HEK293T (cell line): ENCODE data around the gene GPATCH4.

Source experiments
- CTCF ChIA-PET: fragments of 350-600 bp; formaldehyde crosslinking; extraction: SDS; loops from one replicate; lab custom pipeline; 2021; ENCODE audit warnings: antibody characterized with exemption, inconsistent platforms; lab: Yijun Ruan, JAX
- POLR2A ChIA-PET: fragments of 350-600 bp; formaldehyde crosslinking; extraction: SDS; loops from one replicate; lab custom pipeline; 2020; ENCODE audit warnings: antibody characterized with exemption, inconsistent platforms; lab: Yijun Ruan, JAX
- DNase-seq: peaks from one replicate; pipeline ENCODE4 v3.0.0; 2012; ENCODE audit warnings: mixed read lengths; ENCODE audit errors: extremely low spot score
- ARNT ChIP-seq: fragments of 450-650 bp; IDR thresholded peaks from 2 replicates; pipeline ENCODE4 v1.6.1; 2017; ENCODE audit warnings: mild to moderate bottlenecking
- BHLHE40 ChIP-seq: fragments of 450-650 bp; IDR thresholded peaks from 2 replicates; pipeline ENCODE4 v1.6.1; 2016; ENCODE audit warnings: mild to moderate bottlenecking, moderate library complexity, borderline replicate concordance
- CTBP1 ChIP-seq: fragments of 450-650 bp; IDR thresholded peaks from 2 replicates; pipeline ENCODE4 v1.6.1; 2016; ENCODE audit warnings: borderline replicate concordance
- ELF4 ChIP-seq: fragments of 450-650 bp; IDR thresholded peaks from 2 replicates; pipeline ENCODE4 v1.6.1; 2017; ENCODE audit warnings: antibody characterized with exemption
- FOXA1 ChIP-seq: fragments of 450-650 bp; IDR thresholded peaks from 2 replicates; pipeline ENCODE4 v1.6.1; 2016; ENCODE audit warnings: mild to moderate bottlenecking
- FOXK2 ChIP-seq: fragments of 450-650 bp; IDR thresholded peaks from 2 replicates; pipeline ENCODE4 v1.6.1; 2016; ENCODE audit warnings: mild to moderate bottlenecking
- FOXM1 ChIP-seq: fragments of 450-650 bp; IDR thresholded peaks from 2 replicates; pipeline ENCODE4 v1.6.1; 2017; ENCODE audit warnings: mild to moderate bottlenecking, borderline replicate concordance
- HDGF ChIP-seq: fragments of 450-650 bp; IDR thresholded peaks from 2 replicates; pipeline ENCODE4 v1.6.1; 2017; ENCODE audit warnings: antibody characterized with exemption, borderline replicate concordance
- L3MBTL2 ChIP-seq: fragments of 450-650 bp; conservative IDR thresholded peaks from 2 replicates; pipeline ENCODE4 v1.6.1; 2016; ENCODE audit warnings: mild to moderate bottlenecking
- LEF1 ChIP-seq: fragments of 450-650 bp; IDR thresholded peaks from 2 replicates; pipeline ENCODE4 v1.6.1; 2017; ENCODE audit warnings: mild to moderate bottlenecking, borderline replicate concordance
- NFRKB ChIP-seq: fragments of 450-650 bp; IDR thresholded peaks from 2 replicates; pipeline ENCODE4 v1.6.1; 2016; ENCODE audit warnings: mild to moderate bottlenecking, moderate library complexity
- SP1 ChIP-seq: fragments of 450-650 bp; IDR thresholded peaks from 2 replicates; pipeline ENCODE4 v1.6.1; 2017
- SUZ12 ChIP-seq: fragments of 450-650 bp; IDR thresholded peaks from 2 replicates; pipeline ENCODE4 v1.6.1; 2016; ENCODE audit warnings: mild to moderate bottlenecking
- TARDBP ChIP-seq: fragments of 450-650 bp; IDR thresholded peaks from 2 replicates; pipeline ENCODE4 v1.6.1; 2016
- ZNF384 ChIP-seq: fragments of 450-650 bp; IDR thresholded peaks from 2 replicates; pipeline ENCODE4 v1.6.1; 2016
- TF ChIP-seq, protein P1 (sequence below): fragments of 450-650 bp; IDR thresholded peaks from 2 replicates; pipeline ENCODE4 v1.6.1; 2016

Gene GPATCH4

DNA sequence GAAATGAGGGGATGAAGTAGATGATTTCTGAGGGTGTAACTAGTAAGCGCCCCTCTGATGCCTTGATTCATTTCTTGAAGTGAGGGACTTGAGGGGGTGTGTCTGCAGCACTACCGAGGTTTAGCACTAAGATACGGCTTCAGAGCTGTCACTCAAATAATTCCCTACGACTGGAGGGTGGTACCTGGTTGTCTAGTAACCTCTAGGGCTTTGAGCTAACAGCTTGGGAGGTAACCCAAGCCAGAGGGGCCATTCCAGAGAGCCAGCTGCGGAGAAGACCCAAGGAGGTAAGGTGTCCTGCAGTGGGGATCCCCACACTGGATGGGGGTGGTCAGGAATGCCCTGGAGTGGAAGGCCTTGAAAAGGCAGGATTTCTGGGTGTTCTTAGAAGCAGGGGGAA, 21.8 kb downstream of the GPATCH4 start, which contains the start of gene TTC24:
TTC24 (plus strand) TSS at position 252 of the 400 bp plus-strand sequence. CDS start 1,642 bp downstream, outside the sequence.
- TF ChIP-seq, protein P1, sequence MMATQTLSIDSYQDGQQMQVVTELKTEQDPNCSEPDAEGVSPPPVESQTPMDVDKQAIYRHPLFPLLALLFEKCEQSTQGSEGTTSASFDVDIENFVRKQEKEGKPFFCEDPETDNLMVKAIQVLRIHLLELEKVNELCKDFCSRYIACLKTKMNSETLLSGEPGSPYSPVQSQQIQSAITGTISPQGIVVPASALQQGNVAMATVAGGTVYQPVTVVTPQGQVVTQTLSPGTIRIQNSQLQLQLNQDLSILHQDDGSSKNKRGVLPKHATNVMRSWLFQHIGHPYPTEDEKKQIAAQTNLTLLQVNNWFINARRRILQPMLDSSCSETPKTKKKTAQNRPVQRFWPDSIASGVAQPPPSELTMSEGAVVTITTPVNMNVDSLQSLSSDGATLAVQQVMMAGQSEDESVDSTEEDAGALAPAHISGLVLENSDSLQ, result peak; percentile 93
- no peak for TF ChIP-seq SUZ12
- POLR2A ChIA-PET, result interaction anchor here (0.9 to 3.7 kb wide), 2 partner anchors 12 to 21 kb away, joined by 3 to 23 read pairs; partner anchors contain the start of gene NAXE
- no peak for DNase-seq
- CTCF ChIA-PET, result interaction anchor here (0.6 to 2.0 kb wide), 3 partner anchors 32 to 110 kb away, joined by 5 read pairs; no protein-coding TSS in a partner anchor

DNA sequence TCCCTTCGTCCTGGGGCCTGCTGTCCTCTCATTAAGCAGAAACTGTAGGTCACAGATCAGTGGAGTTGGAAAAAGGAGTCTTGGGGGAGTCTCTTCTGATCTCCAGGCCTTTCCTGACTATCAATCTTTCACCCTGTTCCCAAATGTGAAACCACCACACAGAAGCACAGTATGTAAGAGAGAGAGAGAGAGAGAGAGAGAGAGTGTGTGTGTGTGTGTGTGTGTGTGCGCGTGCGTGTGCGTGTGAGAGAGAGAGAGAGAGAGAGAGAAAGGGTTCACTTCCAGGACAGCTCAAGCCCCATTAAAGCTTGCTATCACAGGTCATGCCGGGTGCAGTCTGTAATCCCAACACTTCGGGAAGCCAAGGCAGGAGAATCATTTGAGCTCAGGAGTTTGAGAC, 23.2 kb downstream of the GPATCH4 start:
- no peak for DNase-seq
- TF ChIP-seq ZNF384 (no peak), ELF4 (no peak), SP1 (no peak), NFRKB (no peak), TARDBP (no peak), CTBP1 (no peak), FOXM1 (no peak), ARNT (no peak), FOXK2 (no peak), HDGF (no peak), LEF1 (no peak), FOXA1 (no peak), L3MBTL2 (no peak), SUZ12 (no peak), BHLHE40 (no peak)
- TF ChIP-seq, protein P1, result no peak
- ChIA-PET POLR2A (interaction anchor here (1.0 to 1.4 kb wide), 3 partner anchors 14 to 150 kb away, joined by 3 to 4 read pairs (median 3); partner anchors contain the start of genes ISG20L2, METTL25B and NAXE), CTCF (interaction anchor here (0.6 to 1.2 kb wide), 2 partner anchors 9 to 49 kb away, joined by 3 to 4 read pairs; no protein-coding TSS in a partner anchor)

DNA sequence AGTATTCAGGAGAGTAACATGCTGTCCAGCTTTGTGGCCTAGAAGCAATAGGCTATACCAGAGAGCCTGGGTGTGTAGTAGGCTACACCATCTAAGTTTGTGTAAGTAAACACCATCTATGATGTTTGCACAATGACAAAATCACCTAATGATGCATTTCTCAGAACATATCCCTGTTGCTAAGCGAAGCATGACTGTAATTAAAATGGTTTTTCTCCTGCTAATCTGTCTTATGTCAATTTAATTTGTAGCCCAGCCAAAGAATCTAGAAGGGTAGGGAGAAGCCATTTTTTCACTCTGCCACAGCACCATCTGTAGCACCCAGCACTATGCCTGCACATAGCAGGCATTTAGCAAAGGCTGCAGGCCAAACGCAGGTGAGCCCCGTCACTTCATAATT, 23.7 kb downstream of the GPATCH4 start:
- CTCF ChIA-PET, result interaction anchor here (0.6 to 1.2 kb wide), 2 partner anchors 9 to 49 kb away, joined by 3 to 4 read pairs; no protein-coding TSS in a partner anchor

DNA sequence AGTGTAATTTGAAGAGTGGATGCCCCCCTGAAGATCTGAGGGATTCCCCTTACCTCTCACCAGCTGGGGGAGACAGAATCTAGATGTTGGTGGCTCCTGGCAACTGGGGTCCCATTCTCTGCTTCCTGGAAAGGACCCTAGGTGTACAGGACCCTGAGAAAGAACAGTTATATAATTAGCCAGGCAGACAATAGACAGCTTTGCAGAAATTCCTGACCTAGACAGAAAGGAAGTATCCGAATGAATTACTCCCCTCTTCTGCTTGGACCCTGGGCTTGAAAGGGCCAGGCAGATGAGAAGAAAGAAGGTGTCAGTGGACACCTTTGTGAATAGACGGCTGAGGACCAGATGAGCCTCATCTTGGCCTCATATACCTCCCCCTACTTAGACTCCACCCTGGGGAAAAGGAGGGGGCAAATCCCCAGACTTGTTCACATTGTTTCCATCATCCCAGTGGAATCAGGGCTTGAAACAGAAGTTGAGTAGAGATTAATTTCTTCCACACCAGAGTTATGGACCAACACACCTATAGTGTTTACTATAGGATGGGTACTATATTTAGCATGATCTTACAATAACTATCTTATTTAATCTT, 27.1 kb downstream of the GPATCH4 start:
- no peak for DNase-seq
- POLR2A ChIA-PET, result interaction anchor here (1.5 to 1.7 kb wide), 2 partner anchors 18 to 20 kb away, joined by 3 read pairs; partner anchors contain the start of gene NAXE
- TF ChIP-seq L3MBTL2 (no peak), FOXA1 (no peak), CTBP1 (no peak), FOXM1 (no peak)
- CTCF ChIA-PET, result no interaction called here

More for the DNA sequence above, 23.7 kb downstream of the GPATCH4 start:
- DNase-seq, result no peak
- POLR2A ChIA-PET, result interaction anchor here (1.4 kb wide), 1 partner anchor 151 kb away, joined by 3 read pairs; the partner anchor contains the start of genes ISG20L2 and METTL25B
- no peak for TF ChIP-seq FOXA1
- TF ChIP-seq SP1, result no peak
- TF ChIP-seq, protein P1, result no peak
- no peak for TF ChIP-seq TARDBP
- TF ChIP-seq BHLHE40, result no peak
- no peak for TF ChIP-seq SUZ12
- no peak for TF ChIP-seq NFRKB
- TF ChIP-seq FOXM1, result no peak
- TF ChIP-seq LEF1, result no peak
- TF ChIP-seq HDGF, result no peak
- TF ChIP-seq ZNF384, result no peak
- no peak for TF ChIP-seq FOXK2
- TF ChIP-seq ELF4, result no peak
- TF ChIP-seq L3MBTL2, result no peak
- no peak for TF ChIP-seq ARNT

DNA sequence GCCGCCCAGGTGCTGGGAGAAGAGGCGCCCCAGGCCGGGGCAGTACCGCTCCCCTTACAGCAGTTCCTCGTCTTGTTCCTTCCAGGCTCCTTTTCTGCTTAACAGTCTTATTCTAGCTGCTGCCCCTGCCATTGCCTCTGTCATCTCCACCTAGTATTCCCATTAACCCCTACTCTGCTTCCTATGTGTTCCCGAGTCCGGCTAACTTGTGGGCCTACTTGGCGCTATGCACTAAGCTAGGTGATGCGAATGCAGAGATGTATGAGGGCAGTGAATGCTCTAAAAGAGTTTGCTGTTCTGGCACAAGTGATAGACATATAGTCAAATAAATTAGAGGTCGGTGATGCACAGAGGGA, 28.6 kb downstream of the GPATCH4 start:
- TF ChIP-seq ELF4, result no peak
- TF ChIP-seq HDGF, result no peak
- TF ChIP-seq FOXM1, result no peak
- TF ChIP-seq LEF1, result no peak
- TF ChIP-seq FOXA1, result no peak
- TF ChIP-seq SUZ12, result no peak
- no peak for TF ChIP-seq CTBP1
- TF ChIP-seq, protein P1, result no peak
- TF ChIP-seq ZNF384, result no peak
- TF ChIP-seq ARNT, result no peak
- no peak for TF ChIP-seq L3MBTL2
- TF ChIP-seq SP1, result no peak
- TF ChIP-seq NFRKB, result no peak
- TF ChIP-seq BHLHE40, result no peak
- TF ChIP-seq TARDBP, result no peak
- no peak for TF ChIP-seq FOXK2
- no peak for DNase-seq
- ChIA-PET POLR2A (interaction anchor here (0.9 kb wide), 1 partner anchor 52 kb away, joined by 3 read pairs; no protein-coding TSS in a partner anchor), CTCF (no interaction called here)
